Measurements from ENCODE around the gene NKX2-4.

The NKX2-4 gene

GRCh38 chr20:21432911-21433310 lies 35.6 kb upstream of the NKX2-4 start (continued):
- TF ChIP-seq ZNF121 (tag by site-specific recombination; IDR thresholded peaks at IDR 0.05) (no peak), ZNF26 (tag by site-specific recombination; IDR thresholded peaks at IDR 0.05) (no peak), ZNF2 (tag by site-specific recombination; IDR thresholded peaks at IDR 0.05) (no peak), ZNF211 (tag by site-specific recombination; IDR thresholded peaks at IDR 0.05; ENCODE audit: low read depth) (no peak)

GRCh38 chr20:21430020-21430419 lies 32.7 kb upstream of the NKX2-4 start:
- ChIA-PET POLR2A (no interaction called here), CTCF (interaction anchor here (1.1 kb wide), 1 partner anchor 10 kb away, joined by 3 read pairs; no protein-coding TSS in a partner anchor)
- TF ChIP-seq ZNF394 (tag by site-specific recombination; IDR thresholded peaks at IDR 0.05; ENCODE audit: borderline replicate concordance) (no peak), ZNF513 (tag by site-specific recombination; IDR thresholded peaks at IDR 0.05) (no peak), MEIS1 (CRISPR knock-in tag; IDR thresholded peaks at IDR 0.05; ENCODE audit: borderline replicate concordance) (no peak), GLI2 (tag by site-specific recombination; IDR thresholded peaks at IDR 0.05; ENCODE audit: borderline replicate concordance, low read depth) (no peak), RBAK (tag by site-specific recombination; IDR thresholded peaks at IDR 0.05) (no peak), ZFP3 (tag by site-specific recombination; IDR thresholded peaks at IDR 0.05; ENCODE audit: low read depth) (no peak), BCL11B (tag by site-specific recombination; IDR thresholded peaks at IDR 0.05; ENCODE audit: low read depth) (no peak), ZNF654 (tag by site-specific recombination; IDR thresholded peaks at IDR 0.05; ENCODE audit: low read depth) (no peak), ZNF248 (tag by site-specific recombination; IDR thresholded peaks at IDR 0.05) (no peak), ZNF677 (tag by site-specific recombination; IDR thresholded peaks at IDR 0.05) (no peak), ZNF830 (tag by site-specific recombination; IDR thresholded peaks at IDR 0.05; ENCODE audit: low read depth) (no peak), SALL2 (tag by site-specific recombination; IDR thresholded peaks at IDR 0.05; ENCODE audit: borderline replicate concordance) (no peak), ZXDB (tag by site-specific recombination; IDR thresholded peaks at IDR 0.05) (no peak), ZSCAN30 (tag by site-specific recombination; IDR thresholded peaks at IDR 0.05) (no peak), ZBTB11 (tag by site-specific recombination; conservative IDR thresholded peaks at IDR 0.05; ENCODE audit: low read depth) (no peak)
- no peak overlapping the region for H3K4me3 ChIP-seq (ENCODE audit: low read depth, low read length)
- no peaks in the 10 kb centered on the region for H3K4me1 ChIP-seq (ENCODE audit: control insufficient read depth, insufficient read depth, low read length)
- no peak overlapping the region for H3K27ac ChIP-seq (ENCODE audit: extremely low read depth, low read depth, low read length)
- no peaks in the 10 kb centered on the region for H3K36me3 ChIP-seq (ENCODE audit: control insufficient read depth in 2 of 2, insufficient read depth in 1 of 2, low read length in 2 of 2)
- H3K9me3 ChIP-seq (ENCODE audit: control insufficient read depth, insufficient read depth, low read depth, low read length), result no peaks in the 10 kb centered on the region
